HCT116 (cell line): ENCODE measurements around the gene PRKCZ. TPM values are rescaled to one million over a fixed set of nuclear protein-coding genes. Genes with fewer than 3 reads are reported as not detected.

ENCODE experiments used
- ATAC-seq: fragments of 200-7000 bp; cut with Tn5 transposase; 2 replicates; pipeline ENCODE4 v1.9.1; 2020; ENCODE audit warnings: mild to moderate bottlenecking, moderate library complexity
- BruUV-seq: library from RNA; stranded (reverse); fragments of 400-500 nt; replicated peaks from 2 replicates; lab custom pipeline; 2021; lab: Mats Ljungman, UMichigan
- CTCF ChIA-PET: fragments of 300-600 bp; sonication (Branson Sonifier 250); formaldehyde crosslinking; loops from one replicate; lab custom pipeline; 2021; ENCODE audit warnings: antibody characterized with exemption; lab: Charles Lee
- POLR2A ChIA-PET: fragments of 300-600, 350-600 bp; sonication (Branson Sonifier 250); formaldehyde crosslinking; loops from one replicate; lab custom pipeline; 2021; ENCODE audit warnings: antibody characterized with exemption; lab: Charles Lee
- RAD21 ChIA-PET, 2 experiments: fragments of 300-600 bp; sonication (Branson Sonifier 250); formaldehyde crosslinking; loops; one replicate each; lab custom pipeline; 2023; ENCODE audit warnings: low total read pairs in 2 of 2; ENCODE audit not compliant: uncharacterized antibody in 2 of 2, unreplicated experiment in 2 of 2, low non-redundant PET in 1 of 2; lab: Charles Lee
- DNase-seq: peaks from one replicate; pipeline ENCODE4 v3.0.0-alpha.2; 2010; ENCODE audit warnings: low read depth, low spot score
- H2AFZ ChIP-seq: fragments of 200-600 bp; shearing (Covaris generic), sonication (generic); 2 replicates; pipeline ENCODE4 v1.6.1; 2017; ENCODE audit warnings: low read depth, mixed run types, mixed read lengths, antibody characterized with exemption, low read length; ENCODE audit not compliant: poor library complexity, severe bottlenecking
- H3K27ac ChIP-seq: 2 replicates; pipeline ENCODE4 v1.5.1; 2012; ENCODE audit warnings: low read depth, low read length
- H3K27me3 ChIP-seq: fragments of 200-600 bp; sonication (generic); 2 replicates; pipeline ENCODE4 v1.6.1; 2016; ENCODE audit warnings: mixed run types, low read length, mixed read lengths; ENCODE audit not compliant: insufficient read depth
- H3K36me3 ChIP-seq, 2 experiments: fragments of 200-500 bp in 1 of 2; fragments of 200-600 bp in 1 of 2; sonication (Bioruptor generic) in 1 of 2; sonication (generic) in 1 of 2; 2 replicates each; pipeline versions ENCODE4 v1.5.1 to v1.6.1; 2014 to 2016; ENCODE audit warnings: low read length in 2 of 2, inconsistent platforms in 1 of 2, mixed read lengths in 1 of 2, mixed run types in 1 of 2; ENCODE audit not compliant: insufficient read depth in 2 of 2, control insufficient read depth in 1 of 2
- H3K4me1 ChIP-seq, 2 experiments: fragments of 200-600 bp in 1 of 2; sonication (generic) in 1 of 2; 2 replicates each; pipeline versions ENCODE4 v1.5.1 to v1.6.1; 2012 to 2017; ENCODE audit warnings: low read length in 2 of 2, inconsistent platforms in 1 of 2, mild to moderate bottlenecking in 1 of 2, mixed read lengths in 1 of 2, mixed run types in 1 of 2, moderate library complexity in 1 of 2; ENCODE audit not compliant: insufficient read depth in 2 of 2, control insufficient read depth in 1 of 2
- H3K4me2 ChIP-seq: fragments of 200-600 bp; sonication (generic); 2 replicates; pipeline ENCODE4 v1.6.1; 2017; ENCODE audit warnings: mixed run types, low read length, mixed read lengths
- H3K4me3 ChIP-seq, 2 experiments: fragments of 200-600 bp in 1 of 2; sonication (generic) in 1 of 2; replicated peaks in 1 of 2; 2 replicates each; pipeline ENCODE4 v1.5.1; 2011 to 2016; ENCODE audit warnings: low read length in 2 of 2, control low read depth in 1 of 2, low read depth in 1 of 2, mild to moderate bottlenecking in 1 of 2, mixed read lengths in 1 of 2, mixed run types in 1 of 2
- H3K79me2 ChIP-seq: fragments of 200-600 bp; sonication (generic); 2 replicates; pipeline ENCODE4 v1.6.1; 2017; ENCODE audit warnings: mild to moderate bottlenecking, mixed run types, low read length, moderate library complexity, mixed read lengths; ENCODE audit not compliant: insufficient read depth
- H3K9ac ChIP-seq: fragments of 200-600 bp; sonication (generic); 2 replicates; pipeline ENCODE4 v1.6.1; 2016; ENCODE audit warnings: low read length, mixed read lengths
- H3K9me2 ChIP-seq: fragments of 200-600 bp; sonication (generic), shearing (Covaris generic); 2 replicates; pipeline ENCODE4 v1.6.1; 2017; ENCODE audit warnings: mixed run types, mild to moderate bottlenecking, moderate library complexity; ENCODE audit not compliant: insufficient read depth
- H3K9me3 ChIP-seq, 2 experiments: fragments of 200-500 bp in 1 of 2; fragments of 200-600 bp in 1 of 2; sonication (Bioruptor generic) in 1 of 2; sonication (generic) in 1 of 2; 2 replicates each; pipeline ENCODE4 v1.6.1; 2014 to 2017; ENCODE audit warnings: low read length in 2 of 2, mixed read lengths in 2 of 2, inconsistent platforms in 1 of 2, low read depth in 1 of 2, mild to moderate bottlenecking in 1 of 2, mixed run types in 1 of 2, moderate library complexity in 1 of 2; ENCODE audit not compliant: control insufficient read depth in 1 of 2, insufficient read depth in 1 of 2
- H4K20me1 ChIP-seq: fragments of 200-600 bp; sonication (generic), shearing (Covaris generic); 2 replicates; pipeline ENCODE4 v1.6.1; 2017; ENCODE audit warnings: mixed run types, mild to moderate bottlenecking, moderate library complexity; ENCODE audit not compliant: insufficient read depth
- CBX3 ChIP-seq: IDR thresholded peaks from 2 replicates; pipeline ENCODE4 v1.6.1; 2012; ENCODE audit warnings: low read depth
- CEBPB ChIP-seq: IDR thresholded peaks from 2 replicates; pipeline ENCODE4 v1.6.1; 2012; ENCODE audit warnings: low read depth
- CTCF ChIP-seq, 3 experiments: fragments of 200-600 bp in 1 of 3; sonication (generic) in 1 of 3; IDR thresholded peaks in 2 of 3; conservative IDR thresholded peaks in 1 of 3; 2 replicates each; pipeline ENCODE4 v1.5.1; 2012 to 2017; ENCODE audit warnings: low read depth in 2 of 3, low read length in 2 of 3, antibody characterized with exemption in 1 of 3, borderline replicate concordance in 1 of 3, control low read depth in 1 of 3, mild to moderate bottlenecking in 1 of 3, mixed read lengths in 1 of 3, mixed run types in 1 of 3, moderate library complexity in 1 of 3; ENCODE audit not compliant: insufficient read depth in 1 of 3
- EGR1 ChIP-seq: IDR thresholded peaks from 2 replicates; pipeline ENCODE4 v1.6.1; 2012; ENCODE audit warnings: low read depth
- ELF1 ChIP-seq: IDR thresholded peaks from 2 replicates; pipeline ENCODE4 v1.6.1; 2012; ENCODE audit warnings: low read depth, borderline replicate concordance
- EZH2 ChIP-seq: fragments of 200-600 bp; sonication (generic); IDR thresholded peaks from 2 replicates; pipeline ENCODE4 v1.6.1; 2017; ENCODE audit warnings: antibody characterized with exemption, mixed run types
- EZH2phosphoT487 ChIP-seq: fragments of 200-600 bp; IDR thresholded peaks from 2 replicates; pipeline ENCODE4 v1.6.1; 2018; ENCODE audit warnings: antibody characterized with exemption, borderline replicate concordance
- FOSL1 ChIP-seq: IDR thresholded peaks from 2 replicates; pipeline ENCODE4 v1.6.1; 2012; ENCODE audit warnings: low read depth
- JUND ChIP-seq: IDR thresholded peaks from 2 replicates; pipeline ENCODE4 v1.6.1; 2012
- MAX ChIP-seq: IDR thresholded peaks from 2 replicates; pipeline ENCODE4 v1.6.1; 2012
- POLR2AphosphoS5 ChIP-seq: IDR thresholded peaks from 2 replicates; pipeline ENCODE4 v1.6.1; 2011; ENCODE audit warnings: mild to moderate bottlenecking, low read depth, low read length, moderate library complexity
- RAD21 ChIP-seq: IDR thresholded peaks from 2 replicates; pipeline ENCODE4 v1.6.1; 2012; ENCODE audit warnings: low read depth, mild to moderate bottlenecking
- SIN3A ChIP-seq: IDR thresholded peaks from 2 replicates; pipeline ENCODE4 v1.6.1; 2012; ENCODE audit warnings: low read depth
- SP1 ChIP-seq: IDR thresholded peaks from 2 replicates; pipeline ENCODE4 v1.6.1; 2012; ENCODE audit warnings: low read depth
- SRF ChIP-seq: IDR thresholded peaks from 2 replicates; pipeline ENCODE4 v1.6.1; 2012; ENCODE audit warnings: low read depth
- TCF7L2 ChIP-seq: IDR thresholded peaks from 2 replicates; pipeline ENCODE4 v1.7.0; 2011; ENCODE audit warnings: borderline replicate concordance, inconsistent platforms; ENCODE audit not compliant: insufficient read depth, insufficient read length; ENCODE audit errors: extremely low read depth
- ZFX ChIP-seq: fragments of 450-650 bp; IDR thresholded peaks from 2 replicates; pipeline ENCODE4 v1.6.1; 2017
- ZNF274 ChIP-seq: fragments of 200-500 bp; sonication (Bioruptor generic); IDR thresholded peaks from 2 replicates; pipeline ENCODE4 v1.6.1; 2014; ENCODE audit warnings: mild to moderate bottlenecking, low read depth, low read length, inconsistent platforms
- intact Hi-C: fragments of 100-400 bp; cut with micrococcal nuclease; formaldehyde crosslinking; loops from 2 replicates; pipeline ENCODE4 v1.10.0; 2022
- total RNA-seq: library from RNA; stranded (reverse); gene quantifications from one replicate; pipeline ENCODE4 v1.2.1, GENCODE V29; 2021; ENCODE audit not compliant: unreplicated experiment
- TF ChIP-seq, protein P1 (sequence below): IDR thresholded peaks from 2 replicates; pipeline ENCODE4 v1.6.1; 2012; ENCODE audit warnings: low read depth

The PRKCZ gene
- total RNA-seq, 1 experiment from 2014 or later = 46.8 TPM

GRCh38 chr1:2100780-2101108, 50.5 kb downstream of the PRKCZ start:
- Histone ChIP-seq H3K27ac (no peak overlapping the region), H3K9me2 (no peaks in the 10 kb centered on the region), H3K27me3 (no peaks in the 10 kb centered on the region), H3K9ac (no peak overlapping the region), H3K9me3 (peaks cover 12 to 17% of the 10 kb centered on the region in 2 experiments; a peak in 2 of 4 replicates), H3K79me2 (no peaks in the 10 kb centered on the region), H3K36me3 (0 out of 4 replicates have a peak, but pooled peaks cover 0 to 5% of the 10 kb centered on the region in 2 experiments), H3K4me1 (peaks cover 0 to 7% of the 10 kb centered on the region in 2 experiments; a peak in 1 of 4 replicates), H4K20me1 (no peaks in the 10 kb centered on the region), H2AFZ (no peak overlapping the region), H3K4me2 (no peak overlapping the region), H3K4me3 (no peak overlapping the region)
- RAD21 ChIA-PET = no interaction called here
- ATAC-seq (no peak), DNase-seq (no peak)
- POLR2A ChIA-PET = no interaction called here
- CTCF ChIA-PET = no interaction called here
- intact Hi-C loops = no loop called here
- BruUV-seq = no TSS peak
- no peak for TF ChIP-seq SP1
- TF ChIP-seq ZNF274 = no peak
- no peak for TF ChIP-seq FOSL1
- TF ChIP-seq CTCF (IDR thresholded peaks at IDR 0.05 in 2 of 3, conservative IDR thresholded peaks at IDR 0.05 in 1 of 3; ENCODE audit: borderline replicate concordance in 1 of 3, insufficient read depth in 1 of 3, low read depth in 2 of 3, low read length in 2 of 3) = no peak
- no peak for TF ChIP-seq ZFX
- no peak for TF ChIP-seq SIN3A
- no peak for TF ChIP-seq TCF7L2
- TF ChIP-seq SRF = no peak
- TF ChIP-seq CEBPB = no peak
- TF ChIP-seq RAD21 = no peak
- no peak for TF ChIP-seq EZH2phosphoT487
- TF ChIP-seq EGR1 = no peak
- no peak for TF ChIP-seq CBX3
- TF ChIP-seq POLR2AphosphoS5 = no peak
- TF ChIP-seq MAX = no peak
- TF ChIP-seq, protein P1, sequence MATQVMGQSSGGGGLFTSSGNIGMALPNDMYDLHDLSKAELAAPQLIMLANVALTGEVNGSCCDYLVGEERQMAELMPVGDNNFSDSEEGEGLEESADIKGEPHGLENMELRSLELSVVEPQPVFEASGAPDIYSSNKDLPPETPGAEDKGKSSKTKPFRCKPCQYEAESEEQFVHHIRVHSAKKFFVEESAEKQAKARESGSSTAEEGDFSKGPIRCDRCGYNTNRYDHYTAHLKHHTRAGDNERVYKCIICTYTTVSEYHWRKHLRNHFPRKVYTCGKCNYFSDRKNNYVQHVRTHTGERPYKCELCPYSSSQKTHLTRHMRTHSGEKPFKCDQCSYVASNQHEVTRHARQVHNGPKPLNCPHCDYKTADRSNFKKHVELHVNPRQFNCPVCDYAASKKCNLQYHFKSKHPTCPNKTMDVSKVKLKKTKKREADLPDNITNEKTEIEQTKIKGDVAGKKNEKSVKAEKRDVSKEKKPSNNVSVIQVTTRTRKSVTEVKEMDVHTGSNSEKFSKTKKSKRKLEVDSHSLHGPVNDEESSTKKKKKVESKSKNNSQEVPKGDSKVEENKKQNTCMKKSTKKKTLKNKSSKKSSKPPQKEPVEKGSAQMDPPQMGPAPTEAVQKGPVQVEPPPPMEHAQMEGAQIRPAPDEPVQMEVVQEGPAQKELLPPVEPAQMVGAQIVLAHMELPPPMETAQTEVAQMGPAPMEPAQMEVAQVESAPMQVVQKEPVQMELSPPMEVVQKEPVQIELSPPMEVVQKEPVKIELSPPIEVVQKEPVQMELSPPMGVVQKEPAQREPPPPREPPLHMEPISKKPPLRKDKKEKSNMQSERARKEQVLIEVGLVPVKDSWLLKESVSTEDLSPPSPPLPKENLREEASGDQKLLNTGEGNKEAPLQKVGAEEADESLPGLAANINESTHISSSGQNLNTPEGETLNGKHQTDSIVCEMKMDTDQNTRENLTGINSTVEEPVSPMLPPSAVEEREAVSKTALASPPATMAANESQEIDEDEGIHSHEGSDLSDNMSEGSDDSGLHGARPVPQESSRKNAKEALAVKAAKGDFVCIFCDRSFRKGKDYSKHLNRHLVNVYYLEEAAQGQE = no peak
- TF ChIP-seq ELF1 = no peak
- no peak for TF ChIP-seq EZH2
- no peak for TF ChIP-seq JUND
